HEK293 (cell line): ENCODE results near the gene SUCLA2.

Experiments used
- TCF7L2 ChIP-seq: IDR thresholded peaks from 2 replicates; pipeline ENCODE4 v1.6.1; 2011; ENCODE audit warnings: low read depth, mild to moderate bottlenecking, inconsistent platforms, low read length, moderate library complexity, borderline replicate concordance
- YY1 ChIP-seq: fragments of 450-650 bp; formaldehyde crosslinking; IDR thresholded peaks from 2 replicates; pipeline ENCODE4 v1.5.1; 2018; ENCODE audit warnings: missing biosample characterization, missing genetic modification characterization
- ZBTB7A ChIP-seq: fragments of 450-650 bp; formaldehyde crosslinking; IDR thresholded peaks from 2 replicates; pipeline ENCODE4 v1.5.1; 2016; ENCODE audit warnings: low read depth, missing biosample characterization, missing genetic modification characterization
- ZNF24 ChIP-seq: fragments of 450-650 bp; formaldehyde crosslinking; IDR thresholded peaks from 2 replicates; pipeline ENCODE4 v1.5.1; 2016; ENCODE audit warnings: missing biosample characterization, missing genetic modification characterization
- ZNF658 ChIP-seq: fragments of 450-650 bp; formaldehyde crosslinking; IDR thresholded peaks from 2 replicates; pipeline ENCODE4; 2016; ENCODE audit warnings: missing biosample characterization, missing genetic modification characterization
- ZNF768 ChIP-seq: fragments of 450-650 bp; formaldehyde crosslinking; IDR thresholded peaks from 2 replicates; pipeline ENCODE4 v1.5.1; 2018; ENCODE audit warnings: missing biosample characterization, mild to moderate bottlenecking, missing genetic modification characterization
- ZNF777 ChIP-seq: fragments of 450-650 bp; formaldehyde crosslinking; IDR thresholded peaks from 2 replicates; pipeline ENCODE4 v1.5.1; 2017; ENCODE audit warnings: missing biosample characterization, missing genetic modification characterization, borderline replicate concordance
- ZNF830 ChIP-seq: fragments of 450-650 bp; IDR thresholded peaks from 2 replicates; pipeline ENCODE4 v1.5.0; 2018; ENCODE audit warnings: missing biosample characterization, missing genetic modification characterization, low read depth, mild to moderate bottlenecking, moderate library complexity
- TF ChIP-seq, protein P1 (sequence below): fragments of 450-650 bp; formaldehyde crosslinking; IDR thresholded peaks from 2 replicates; pipeline ENCODE4 v1.5.1; 2016; ENCODE audit warnings: missing biosample characterization, missing genetic modification characterization

DNA sequence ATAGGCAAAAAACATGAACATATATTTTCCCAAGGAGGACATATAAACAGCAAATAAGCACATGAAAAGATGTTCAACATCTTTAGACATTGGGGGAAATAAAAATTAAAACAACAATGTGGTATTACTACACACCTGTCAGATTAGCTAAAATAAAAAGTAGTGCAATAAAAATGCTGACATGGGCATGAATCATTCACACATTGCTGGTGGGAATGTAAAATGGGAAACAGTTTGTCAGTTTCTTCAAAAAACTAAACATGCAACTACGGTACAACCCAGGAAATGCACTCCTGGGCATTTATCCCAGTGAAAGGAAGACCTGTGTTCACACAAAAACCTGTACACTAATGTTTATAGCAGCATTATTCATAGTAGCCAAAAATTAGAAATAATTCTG lies 5.3 kb upstream of the SUCLA2 start:
- TF ChIP-seq, protein P1, sequence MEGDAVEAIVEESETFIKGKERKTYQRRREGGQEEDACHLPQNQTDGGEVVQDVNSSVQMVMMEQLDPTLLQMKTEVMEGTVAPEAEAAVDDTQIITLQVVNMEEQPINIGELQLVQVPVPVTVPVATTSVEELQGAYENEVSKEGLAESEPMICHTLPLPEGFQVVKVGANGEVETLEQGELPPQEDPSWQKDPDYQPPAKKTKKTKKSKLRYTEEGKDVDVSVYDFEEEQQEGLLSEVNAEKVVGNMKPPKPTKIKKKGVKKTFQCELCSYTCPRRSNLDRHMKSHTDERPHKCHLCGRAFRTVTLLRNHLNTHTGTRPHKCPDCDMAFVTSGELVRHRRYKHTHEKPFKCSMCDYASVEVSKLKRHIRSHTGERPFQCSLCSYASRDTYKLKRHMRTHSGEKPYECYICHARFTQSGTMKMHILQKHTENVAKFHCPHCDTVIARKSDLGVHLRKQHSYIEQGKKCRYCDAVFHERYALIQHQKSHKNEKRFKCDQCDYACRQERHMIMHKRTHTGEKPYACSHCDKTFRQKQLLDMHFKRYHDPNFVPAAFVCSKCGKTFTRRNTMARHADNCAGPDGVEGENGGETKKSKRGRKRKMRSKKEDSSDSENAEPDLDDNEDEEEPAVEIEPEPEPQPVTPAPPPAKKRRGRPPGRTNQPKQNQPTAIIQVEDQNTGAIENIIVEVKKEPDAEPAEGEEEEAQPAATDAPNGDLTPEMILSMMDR (tag by site-specific recombination), result no peak
- no peak for TF ChIP-seq ZNF658 (tag by site-specific recombination)
- TF ChIP-seq YY1 (tag by site-specific recombination), result no peak
- no peak for TF ChIP-seq ZBTB7A (tag by site-specific recombination)
- no peak for TF ChIP-seq TCF7L2
- no peak for TF ChIP-seq ZNF777 (tag by site-specific recombination)
- no peak for TF ChIP-seq ZNF830 (tag by site-specific recombination)
- TF ChIP-seq ZNF768 (tag by site-specific recombination), result no peak
- TF ChIP-seq ZNF24 (tag by site-specific recombination), result no peak
